ENCODE results near the gene DSG3.

- TF ChIP-seq CTCF (conservative IDR thresholded peaks at IDR 0.05; ENCODE audit: low read depth, low read length) (no peak), EZH2 (IDR thresholded peaks at IDR 0.05; ENCODE audit: borderline replicate concordance, low read depth, low read length, poor library complexity, severe bottlenecking) (no peak)
These were observed 27.5 kb upstream of the DSG3 start for GRCh38 chr18:31420032-31420431.
